A172 (cell line): Measurements from ENCODE around the gene MBOAT2. TPM values are rescaled to one million over a fixed set of nuclear protein-coding genes. Genes with fewer than 3 reads are reported as not detected.
A peak's percentile ranks its signal among the peaks of the same experiment; 100 is the strongest.

ENCODE experiments used
- DNase-seq: peaks from one replicate; pipeline ENCODE4 v3.0.0-alpha.2; 2015; ENCODE audit warnings: low spot score
- total RNA-seq: library from RNA; depleted of rRNA; stranded (reverse); fragments of >200 nt; shearing (Covaris generic); gene quantifications from 2 replicates; pipeline ENCODE4 v1.2.3, GENCODE V29; 2014

MBOAT2 gene
- total RNA-seq, 1 experiment from 2014 or later: 44.0 TPM

- DNase-seq: no peak
Observed at GRCh38 chr2:8858910-8859309, 144.6 kb downstream of the MBOAT2 start.

- no peak for DNase-seq
Observed at GRCh38 chr2:8858264-8858663, 145.2 kb downstream of the MBOAT2 start.

- no peak for DNase-seq
Observed at GRCh38 chr2:8857709-8858108, 145.8 kb downstream of the MBOAT2 start.

GRCh38 chr2:8856176-8856575, 147.3 kb downstream of the MBOAT2 start:
- no peak for DNase-seq

- DNase-seq: no peak
Observed at GRCh38 chr2:8855010-8855409, 148.5 kb downstream of the MBOAT2 start.

GRCh38 chr2:8853426-8853825, 150.1 kb downstream of the MBOAT2 start:
- DNase-seq: no peak

- DNase-seq: no peak
Observed at GRCh38 chr2:8851811-8852560, 151.5 kb downstream of the MBOAT2 start.

- DNase-seq: no peak
Observed at GRCh38 chr2:8850845-8851487, 152.5 kb downstream of the MBOAT2 start.

- DNase-seq: peak; percentile 16
Observed at GRCh38 chr2:8849327-8849726, 154.2 kb downstream of the MBOAT2 start.

- no peak for DNase-seq
Observed at GRCh38 chr2:8848328-8849100, 155.0 kb downstream of the MBOAT2 start.

- peak; percentile 36 for DNase-seq
Observed at GRCh38 chr2:8847400-8847799, 156.1 kb downstream of the MBOAT2 start.

- no peak for DNase-seq
Observed at GRCh38 chr2:8841932-8842331, 161.6 kb downstream of the MBOAT2 start.

- DNase-seq: no peak
Observed at GRCh38 chr2:8840475-8841091, 162.9 kb downstream of the MBOAT2 start.

- no peak for DNase-seq
Observed at GRCh38 chr2:8839189-8839965, 164.1 kb downstream of the MBOAT2 start.

- DNase-seq: no peak
Observed at GRCh38 chr2:8837795-8838140, 165.7 kb downstream of the MBOAT2 start.

- peak; percentile 63 for DNase-seq
Observed at GRCh38 chr2:8836971-8837794, 166.3 kb downstream of the MBOAT2 start, which contains the start of gene KIDINS220. Gene KIDINS220, minus strand, starts transcription at chr2:8837613. Its CDS starts 10,520 bp downstream, at chr2:8827093.

GRCh38 chr2:8835279-8835678, 168.2 kb downstream of the MBOAT2 start:
- DNase-seq: no peak

GRCh38 chr2:8833853-8834252, 169.6 kb downstream of the MBOAT2 start:
- no peak for DNase-seq

GRCh38 chr2:8831516-8831915, 172.0 kb downstream of the MBOAT2 start:
- no peak for DNase-seq

GRCh38 chr2:8827729-8828128, 175.8 kb downstream of the MBOAT2 start:
- DNase-seq: no peak

GRCh38 chr2:8822218-8822617, 181.3 kb downstream of the MBOAT2 start:
- DNase-seq: no peak
